ENCODE measurements around the gene HBM.

GRCh38 chr16:140175-140857 is 25.5 kb upstream of the HBM start:
- no peak for TF ChIP-seq CTCF (IDR thresholded peaks at IDR 0.05)
- TF ChIP-seq POLR2A (IDR thresholded peaks at IDR 0.05), result no peak
